Activated CD4-positive, alpha-beta memory T cell treated with anti-CD3 and anti-CD28 coated beads, Interleukin-2, amount 10 ng/mL, durations not matched to agents 7 days and 5 days (primary cell): ENCODE data around the gene CPNE7. TPM values are rescaled to one million over a fixed set of nuclear protein-coding genes. Genes with fewer than 3 reads are reported as not detected.

Experiments used
- CTCF ChIA-PET: fragments of 350-600 bp; sonication (Branson Sonifier 250); formaldehyde crosslinking; loops from one replicate; lab custom pipeline; 2021; ENCODE audit warnings: antibody characterized with exemption, inconsistent platforms; lab: Charles Lee
- POLR2A ChIA-PET: fragments of 350-600 bp; sonication (Branson Sonifier 250); formaldehyde crosslinking; loops from one replicate; lab custom pipeline; 2021; ENCODE audit warnings: antibody characterized with exemption; lab: Charles Lee
- DNase-seq: peaks from one replicate; pipeline ENCODE4 v3.0.0-alpha.2; 2020
- H3K27ac Mint-ChIP-seq: one replicate; pipeline ENCODE4 v1.8.0; 2021; ENCODE audit warnings: mild to moderate bottlenecking, mixed read lengths
- H3K27me3 Mint-ChIP-seq: one replicate; pipeline ENCODE4 v1.8.0; 2021; ENCODE audit warnings: mixed read lengths
- H3K36me3 Mint-ChIP-seq: one replicate; pipeline ENCODE4 v1.8.0; 2021; ENCODE audit warnings: low read depth, mixed read lengths
- H3K4me1 Mint-ChIP-seq: one replicate; pipeline ENCODE4 v1.8.0; 2021; ENCODE audit warnings: mixed read lengths
- H3K4me3 Mint-ChIP-seq: one replicate; pipeline ENCODE4 v1.8.0; 2021; ENCODE audit warnings: mild to moderate bottlenecking, mixed read lengths
- H3K9me3 Mint-ChIP-seq: one replicate; pipeline ENCODE4 v1.8.0; 2021; ENCODE audit warnings: mixed read lengths
- total RNA-seq, 2 experiments: library from RNA; stranded (reverse); gene quantifications; one replicate each; pipeline ENCODE4 v1.2.3, GENCODE V29; 2021

Gene CPNE7
- total RNA-seq, result 1 to 10 TPM; 3.3 to 4.4 TPM

- Mint-ChIP-seq H3K9me3 (no peaks in the 10 kb centered on the region), H3K4me1 (peaks cover 14% of the 10 kb centered on the region), H3K27me3 (peaks cover 22% of the 10 kb centered on the region), H3K36me3 (no peaks in the 10 kb centered on the region), H3K27ac (no peak within 1 kb of the TSS), H3K4me3 (peak within 1 kb of the TSS; percentile 17)
- ChIA-PET POLR2A (interaction anchor here (1.5 kb wide), 1 partner anchor 11 kb away, joined by 6 read pairs; no protein-coding TSS in a partner anchor), CTCF (interaction anchor here (1.4 kb wide), 1 partner anchor 93 kb away, joined by 3 read pairs; no protein-coding TSS in a partner anchor)
- no peak for DNase-seq
These were observed at the start of gene CPNE7 for GRCh38 chr16:89575247-89576152. CPNE7 (plus strand) TSS chr16:89575758; CDS start chr16:89575898, 140 bp downstream.

- ChIA-PET CTCF (interaction anchor here (0.6 kb wide), 1 partner anchor 15 kb away, joined by 3 read pairs; no protein-coding TSS in a partner anchor), POLR2A (interaction anchor here (0.6 kb wide), 1 partner anchor 13 kb away, joined by 3 read pairs; no protein-coding TSS in a partner anchor)
- Mint-ChIP-seq H3K9me3 (no peaks in the 10 kb centered on the region), H3K36me3 (peaks cover 52% of the 10 kb centered on the region), H3K27me3 (no peaks in the 10 kb centered on the region), H3K4me3 (no peak overlapping the region), H3K27ac (no peak overlapping the region), H3K4me1 (peaks cover 8% of the 10 kb centered on the region)
- no peak for DNase-seq
These were observed 46.5 kb upstream of the CPNE7 start for GRCh38 chr16:89529097-89529496.

DNA sequence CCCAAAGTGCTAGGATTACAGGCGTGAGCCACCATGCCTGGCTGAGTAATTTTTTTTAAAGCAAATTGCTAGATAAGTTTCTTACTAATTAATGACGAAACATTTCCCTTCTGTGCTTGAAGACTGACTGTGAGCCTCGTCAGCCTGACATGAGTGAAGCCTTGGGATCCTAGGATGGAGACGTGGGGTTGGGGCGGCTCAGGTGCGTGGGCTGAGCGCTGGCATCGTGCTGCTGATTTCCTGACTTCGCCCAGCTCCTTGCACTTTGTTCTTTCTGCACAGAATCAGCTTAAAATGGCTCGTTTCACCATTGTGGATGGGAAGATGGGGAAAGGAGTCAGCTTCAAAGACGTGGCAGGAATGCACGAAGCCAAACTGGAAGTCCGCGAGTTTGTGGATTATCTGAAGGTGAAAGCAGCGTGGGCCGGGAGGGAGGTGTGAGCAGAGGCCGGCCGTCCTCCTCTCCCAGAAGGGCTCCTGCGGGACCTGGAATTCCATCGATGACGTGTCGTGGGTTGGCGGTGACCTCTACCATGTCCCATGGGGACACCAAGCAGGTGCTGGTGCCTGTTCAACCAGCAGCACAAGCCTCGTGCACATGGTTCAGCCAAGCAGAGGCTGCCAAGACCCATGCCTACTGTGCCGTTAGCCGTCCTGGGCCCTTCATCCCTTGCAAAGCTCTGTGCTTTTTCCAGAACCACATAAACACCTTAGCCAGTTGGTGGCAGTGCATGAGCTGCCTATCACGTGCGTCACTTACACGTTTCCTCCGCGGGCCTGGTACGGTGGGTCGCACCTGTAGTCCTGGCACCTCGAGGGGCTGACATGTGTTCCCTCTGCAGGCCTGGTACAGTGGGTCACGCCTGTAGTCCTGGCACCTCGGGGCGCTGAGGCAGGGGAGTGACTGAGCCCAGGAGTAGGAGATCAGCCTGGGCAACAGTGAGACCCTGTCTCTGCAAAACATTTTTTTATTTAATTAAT, 44.9 kb upstream of the CPNE7 start:
- no peak overlapping the region for H3K4me3 Mint-ChIP-seq
- H3K36me3 Mint-ChIP-seq, result peaks cover 56% of the 10 kb centered on the region
- CTCF ChIA-PET, result no interaction called here

DNA sequence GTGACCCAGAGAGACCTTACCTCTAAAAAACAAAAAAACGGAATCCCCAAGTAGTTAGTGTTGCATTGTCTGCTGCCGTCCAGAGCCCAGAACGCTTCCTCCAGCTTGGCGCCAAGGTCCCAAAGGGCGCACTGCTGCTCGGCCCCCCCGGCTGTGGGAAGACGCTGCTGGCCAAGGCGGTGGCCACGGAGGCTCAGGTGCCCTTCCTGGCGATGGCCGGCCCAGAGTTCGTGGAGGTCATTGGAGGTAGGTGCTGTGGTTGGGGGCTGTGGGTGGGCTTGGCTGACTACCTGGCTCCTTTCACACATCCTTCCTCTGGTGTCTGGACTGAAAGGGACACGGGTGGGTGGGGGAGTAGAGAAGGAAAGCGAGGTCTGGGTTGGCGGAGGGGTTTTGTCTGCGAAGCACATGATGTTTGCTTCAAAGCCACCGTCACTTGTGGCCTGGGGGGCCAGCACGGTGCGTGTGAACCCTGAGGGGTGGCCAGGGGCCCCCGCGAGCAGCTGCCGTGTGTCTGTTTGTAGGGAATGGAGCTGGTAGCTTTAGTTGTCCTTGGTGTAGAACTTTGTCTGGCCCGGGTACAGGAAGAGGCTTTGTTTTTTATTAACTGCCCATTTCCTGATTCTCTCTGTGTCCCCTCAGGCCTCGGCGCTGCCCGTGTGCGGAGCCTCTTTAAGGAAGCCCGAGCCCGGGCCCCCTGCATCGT, 43.6 kb upstream of the CPNE7 start:
- Mint-ChIP-seq H3K27ac (no peak overlapping the region), H3K4me3 (no peak overlapping the region), H3K9me3 (no peaks in the 10 kb centered on the region), H3K4me1 (peaks cover 22% of the 10 kb centered on the region), H3K36me3 (peaks cover 54% of the 10 kb centered on the region), H3K27me3 (no peaks in the 10 kb centered on the region)
- ChIA-PET CTCF (no interaction called here), POLR2A (no interaction called here)
- DNase-seq, result no peak

More for the DNA sequence above, 44.9 kb upstream of the CPNE7 start:
- POLR2A ChIA-PET, result interaction anchor here (1.5 kb wide), 1 partner anchor 12 kb away, joined by 4 read pairs; no protein-coding TSS in a partner anchor
- Mint-ChIP-seq H3K27me3 (no peaks in the 10 kb centered on the region), H3K9me3 (no peaks in the 10 kb centered on the region), H3K4me1 (peaks cover 22% of the 10 kb centered on the region), H3K27ac (no peak overlapping the region)
- no peak for DNase-seq

GRCh38 chr16:89534252-89534756, 41.3 kb upstream of the CPNE7 start:
- Mint-ChIP-seq H3K4me3 (no peak overlapping the region), H3K4me1 (peaks cover 22% of the 10 kb centered on the region), H3K9me3 (no peaks in the 10 kb centered on the region), H3K27ac (peak overlapping the region; percentile 83), H3K27me3 (no peaks in the 10 kb centered on the region), H3K36me3 (peaks cover 46% of the 10 kb centered on the region)
- POLR2A ChIA-PET, result interaction anchor here (1.1 to 1.2 kb wide), 2 partner anchors 9 to 27 kb away, joined by 3 read pairs; no protein-coding TSS in a partner anchor
- peak; percentile 45 for DNase-seq
- CTCF ChIA-PET, result interaction anchor here (1.7 kb wide), 1 partner anchor 23 kb away, joined by 5 read pairs; no protein-coding TSS in a partner anchor

- POLR2A ChIA-PET, result no interaction called here
- Mint-ChIP-seq H3K27me3 (no peaks in the 10 kb centered on the region), H3K36me3 (peaks cover 40% of the 10 kb centered on the region), H3K27ac (no peak overlapping the region), H3K4me1 (peaks cover 28% of the 10 kb centered on the region), H3K9me3 (no peaks in the 10 kb centered on the region), H3K4me3 (no peak overlapping the region)
- no peak for DNase-seq
- CTCF ChIA-PET, result no interaction called here
These were observed 39.2 kb upstream of the CPNE7 start for GRCh38 chr16:89536371-89536770.

- no peak for DNase-seq
- peaks cover 36% of the 10 kb centered on the region for H3K36me3 Mint-ChIP-seq
- H3K4me3 Mint-ChIP-seq, result no peak overlapping the region
- ChIA-PET CTCF (interaction anchor here (1.8 kb wide), 1 partner anchor 12 kb away, joined by 3 read pairs; no protein-coding TSS in a partner anchor), POLR2A (no interaction called here)
- no peaks in the 10 kb centered on the region for H3K27me3 Mint-ChIP-seq
- no peaks in the 10 kb centered on the region for H3K9me3 Mint-ChIP-seq
- H3K4me1 Mint-ChIP-seq, result peaks cover 29% of the 10 kb centered on the region
- H3K27ac Mint-ChIP-seq, result no peak overlapping the region
These were observed 38.5 kb upstream of the CPNE7 start for GRCh38 chr16:89536886-89537548.

GRCh38 chr16:89537549-89537925, 38.0 kb upstream of the CPNE7 start:
- ChIA-PET POLR2A (no interaction called here), CTCF (interaction anchor here (0.6 to 1.8 kb wide), 2 partner anchors 12 to 77 kb away, joined by 3 read pairs; no protein-coding TSS in a partner anchor)

DNA sequence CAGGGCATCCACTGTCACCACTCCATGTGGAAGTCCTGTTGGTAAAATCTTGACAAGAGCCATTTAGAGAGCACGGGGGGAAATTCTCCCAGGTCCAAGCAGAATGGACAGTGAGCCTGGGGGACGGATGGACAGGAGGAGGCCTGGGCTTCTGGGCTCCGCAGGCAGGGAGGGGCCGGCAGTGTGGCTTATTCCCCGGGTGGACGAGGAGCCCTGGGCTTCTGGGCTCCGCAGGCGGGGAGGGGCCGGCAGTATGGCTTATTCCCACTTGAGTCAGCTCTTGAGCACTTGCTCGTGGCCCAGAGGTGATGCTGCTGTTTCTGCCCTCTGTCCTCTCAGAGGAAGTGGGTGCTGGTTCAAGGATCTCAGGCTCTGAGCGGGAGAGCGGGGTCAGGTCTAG, 37.3 kb upstream of the CPNE7 start:
- POLR2A ChIA-PET, result no interaction called here
- H3K27me3 Mint-ChIP-seq, result no peaks in the 10 kb centered on the region
- peaks cover 29% of the 10 kb centered on the region for H3K4me1 Mint-ChIP-seq
- no peak for DNase-seq
- no peak overlapping the region for H3K27ac Mint-ChIP-seq
- H3K4me3 Mint-ChIP-seq, result no peak overlapping the region
- H3K36me3 Mint-ChIP-seq, result peaks cover 31% of the 10 kb centered on the region
- CTCF ChIA-PET, result interaction anchor here (1.8 kb wide), 1 partner anchor 11 kb away, joined by 3 read pairs; no protein-coding TSS in a partner anchor
- no peaks in the 10 kb centered on the region for H3K9me3 Mint-ChIP-seq

More at GRCh38 chr16:89537549-89537925, 38.0 kb upstream of the CPNE7 start:
- H3K4me1 Mint-ChIP-seq, result peaks cover 29% of the 10 kb centered on the region
- H3K36me3 Mint-ChIP-seq, result peaks cover 32% of the 10 kb centered on the region
- no peak for DNase-seq
- no peak overlapping the region for H3K27ac Mint-ChIP-seq
- no peak overlapping the region for H3K4me3 Mint-ChIP-seq
- no peaks in the 10 kb centered on the region for H3K27me3 Mint-ChIP-seq
- no peaks in the 10 kb centered on the region for H3K9me3 Mint-ChIP-seq

DNA sequence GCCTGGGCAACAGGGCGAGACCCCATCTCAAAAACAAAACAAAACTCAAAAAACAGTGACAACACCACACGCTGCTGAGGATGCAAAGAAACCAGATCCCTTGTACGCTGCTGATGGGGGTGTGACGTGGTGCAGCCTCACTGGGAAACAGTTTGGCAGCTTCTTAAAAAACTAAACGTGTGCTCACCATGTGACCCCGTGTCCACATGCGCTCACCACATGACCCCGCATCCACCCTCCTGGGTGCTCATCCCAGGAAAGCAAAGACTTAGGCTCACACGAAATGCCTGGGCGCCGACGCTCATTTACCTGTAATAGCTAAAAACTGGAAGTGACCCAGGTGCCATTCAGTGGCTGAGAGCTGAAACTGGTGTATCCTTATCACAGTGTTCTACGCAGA, 35.0 kb upstream of the CPNE7 start:
- ChIA-PET CTCF (no interaction called here), POLR2A (interaction anchor here (1.3 kb wide), 1 partner anchor 332 kb away, joined by 4 read pairs; the partner anchor contains the start of gene TCF25)
- DNase-seq, result no peak
- Mint-ChIP-seq H3K9me3 (no peaks in the 10 kb centered on the region), H3K27ac (peak overlapping the region; percentile 35), H3K27me3 (no peaks in the 10 kb centered on the region), H3K4me3 (no peak overlapping the region), H3K4me1 (peaks cover 7% of the 10 kb centered on the region), H3K36me3 (peaks cover 10% of the 10 kb centered on the region)

DNA sequence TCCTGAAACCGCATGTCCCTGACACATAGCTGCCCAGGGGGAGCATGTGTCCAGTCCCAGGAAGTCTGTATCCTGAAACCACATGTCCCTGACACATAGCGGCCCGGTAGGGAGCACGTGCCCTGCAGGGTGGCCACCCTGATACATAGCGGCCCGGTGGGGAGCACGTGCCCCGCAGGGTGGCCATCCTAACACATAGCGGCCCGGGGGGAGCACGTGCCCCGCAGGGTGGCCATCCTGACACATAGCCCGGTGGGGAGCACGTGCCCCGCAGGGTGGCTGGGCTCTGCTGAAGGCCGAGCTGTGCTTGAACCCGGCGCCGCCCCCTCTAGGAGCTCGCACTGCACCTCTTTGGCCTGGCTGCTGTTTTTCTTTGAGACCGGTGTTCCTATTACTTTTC, 33.8 kb upstream of the CPNE7 start:
- ChIA-PET POLR2A (interaction anchor here (0.6 to 1.5 kb wide), 2 partner anchors 12 to 13 kb away, joined by 3 to 4 read pairs; no protein-coding TSS in a partner anchor), CTCF (interaction anchor here (1.1 kb wide), 1 partner anchor 16 kb away, joined by 4 read pairs; no protein-coding TSS in a partner anchor)
- Mint-ChIP-seq H3K27ac (peak overlapping the region; percentile 62), H3K36me3 (peaks cover 9% of the 10 kb centered on the region), H3K9me3 (no peaks in the 10 kb centered on the region), H3K27me3 (no peaks in the 10 kb centered on the region), H3K4me3 (no peak overlapping the region), H3K4me1 (peaks cover 7% of the 10 kb centered on the region)
- DNase-seq, result no peak
